ENCODE results near the gene OR6K6.

The OR6K6 gene

DNA sequence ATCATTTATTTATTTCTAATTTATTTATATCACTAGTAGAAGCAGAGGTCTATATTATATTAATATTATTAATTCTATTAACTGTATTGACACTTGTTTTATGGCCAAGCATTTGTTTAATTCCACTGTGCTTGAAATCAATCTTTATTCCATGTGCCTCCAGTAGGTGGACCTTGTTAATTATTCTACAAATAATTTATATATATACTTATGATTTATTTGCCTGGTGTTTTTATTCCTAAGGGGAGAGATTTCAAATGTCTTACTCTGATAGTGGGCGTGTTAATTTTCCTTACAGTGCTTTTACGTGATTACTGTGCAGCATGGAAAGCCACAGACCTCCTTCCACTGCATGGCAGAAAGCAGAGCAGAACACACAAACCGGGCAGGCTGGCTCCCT, 44.0 kb downstream of the OR6K6 start:
- FAIRE-seq (no peak), DNase-seq (ENCODE audit: insufficient read length, low spot score) (no peak)
- TF ChIP-seq PAX5 (IDR thresholded peaks at IDR 0.05; ENCODE audit: insufficient read depth, low read length, severe bottlenecking): no peak
- no peak for TF ChIP-seq POU2F2 (IDR thresholded peaks at IDR 0.05; ENCODE audit: low read depth, low read length)
- TF ChIP-seq POLR2AphosphoS5 (IDR thresholded peaks at IDR 0.05; ENCODE audit: low read depth, low read length): no peak

DNA sequence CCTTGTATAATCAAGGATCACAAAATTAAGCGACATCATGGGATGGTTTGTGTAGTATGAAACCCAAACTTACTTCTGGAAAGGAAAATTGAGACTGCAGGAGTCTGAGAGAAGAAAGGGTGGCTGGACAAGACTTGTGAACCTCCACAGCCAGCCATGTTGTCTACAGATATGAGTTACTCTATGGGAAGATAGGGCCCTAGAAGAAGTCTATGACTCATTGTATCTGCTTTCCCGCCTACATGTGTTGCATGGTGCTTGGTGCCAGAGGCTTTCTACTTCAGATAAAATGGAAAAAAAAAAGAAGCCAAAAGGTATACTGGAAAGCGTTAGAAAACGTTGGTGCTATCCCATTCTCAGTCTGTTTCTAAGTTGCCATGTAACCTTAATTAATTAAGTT, 45.2 kb downstream of the OR6K6 start:
- FAIRE-seq (no peak), DNase-seq (ENCODE audit: insufficient read length, low spot score) (no peak)
- TF ChIP-seq POU2F2 (IDR thresholded peaks at IDR 0.05; ENCODE audit: low read depth, low read length) (no peak), POLR2AphosphoS5 (IDR thresholded peaks at IDR 0.05; ENCODE audit: low read depth, low read length) (no peak), TAF1 (IDR thresholded peaks at IDR 0.05; ENCODE audit: low read depth, low read length) (no peak), SPI1 (IDR thresholded peaks at IDR 0.05; ENCODE audit: low read depth, low read length) (no peak), PAX5 (IDR thresholded peaks at IDR 0.05; ENCODE audit: insufficient read depth, low read length, severe bottlenecking) (no peak), POLR2A (IDR thresholded peaks at IDR 0.05; ENCODE audit: low read depth, low read length) (no peak)

DNA sequence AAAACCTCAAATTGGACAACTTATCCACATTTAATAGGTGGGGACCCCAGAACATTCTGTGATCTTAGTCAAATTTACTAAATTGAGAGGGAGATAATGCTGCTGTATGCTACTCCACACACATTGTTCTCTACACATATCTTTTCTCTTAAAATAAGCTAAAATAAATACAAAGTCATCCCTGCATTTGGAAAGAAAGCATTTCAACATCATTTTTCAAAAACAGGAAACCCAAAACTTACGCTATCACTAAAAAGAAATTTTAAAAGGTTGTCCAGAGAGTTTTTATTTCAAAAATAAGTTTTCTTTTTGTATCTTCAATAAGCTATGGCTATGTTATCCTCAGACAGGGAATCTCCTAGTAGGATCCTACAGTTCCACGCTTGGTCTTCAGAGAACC, 46.0 kb downstream of the OR6K6 start:
- DNase-seq (ENCODE audit: insufficient read length, low spot score): no peak
- FAIRE-seq: no peak
- TF ChIP-seq POLR2A (IDR thresholded peaks at IDR 0.05; ENCODE audit: low read depth, low read length) (no peak), POU2F2 (IDR thresholded peaks at IDR 0.05; ENCODE audit: low read depth, low read length) (no peak), TAF1 (IDR thresholded peaks at IDR 0.05; ENCODE audit: low read depth, low read length) (no peak), POLR2AphosphoS5 (IDR thresholded peaks at IDR 0.05; ENCODE audit: low read depth, low read length) (no peak)

DNA sequence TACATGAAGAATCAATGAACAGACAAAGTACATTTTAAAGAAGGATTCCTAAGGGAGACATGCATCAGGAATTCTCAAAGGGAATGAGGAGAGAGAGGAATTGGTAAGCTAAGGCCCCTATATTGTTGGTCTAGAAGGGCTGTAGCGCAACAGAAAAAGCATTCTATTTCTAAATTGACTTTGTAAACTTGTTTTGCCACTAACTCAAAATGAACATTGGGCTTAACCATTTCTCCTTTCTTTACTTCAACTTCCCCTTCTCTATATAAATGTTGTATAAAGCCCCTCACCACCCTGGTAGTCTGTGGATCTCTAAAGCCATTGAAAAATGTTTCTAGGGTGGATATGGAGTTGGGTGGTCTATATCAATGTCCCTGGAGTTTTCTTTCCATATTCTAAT, 46.9 kb downstream of the OR6K6 start:
- FAIRE-seq: no peak
- DNase-seq (ENCODE audit: insufficient read length, low spot score): no peak
- TF ChIP-seq PAX5 (IDR thresholded peaks at IDR 0.05; ENCODE audit: insufficient read depth, low read length, severe bottlenecking) (no peak), POLR2AphosphoS5 (IDR thresholded peaks at IDR 0.05; ENCODE audit: low read depth, low read length) (no peak), SPI1 (IDR thresholded peaks at IDR 0.05; ENCODE audit: low read depth, low read length) (no peak), POLR2A (IDR thresholded peaks at IDR 0.05; ENCODE audit: low read depth, low read length) (no peak)

DNA sequence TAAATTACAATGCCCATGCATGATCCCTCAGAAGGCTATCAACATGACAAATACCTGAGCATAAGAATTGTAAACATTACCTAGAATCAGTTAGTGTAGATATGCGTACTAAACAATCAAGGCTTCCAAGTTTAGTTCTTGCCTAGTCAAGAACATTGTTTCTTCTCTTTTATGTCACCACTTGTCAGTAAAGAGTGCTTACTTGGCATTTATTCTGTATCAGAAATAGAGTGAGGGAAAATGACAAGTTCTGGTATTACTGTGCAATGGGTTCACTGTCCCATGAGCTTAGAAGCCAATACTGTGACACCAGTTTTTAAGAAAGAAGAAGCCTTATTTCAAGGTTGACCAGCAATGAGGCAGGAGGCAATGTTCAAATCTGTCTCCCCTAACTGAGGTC, 49.2 kb downstream of the OR6K6 start:
- FAIRE-seq (no peak), DNase-seq (ENCODE audit: insufficient read length, low spot score) (no peak)
- TF ChIP-seq PAX5 (IDR thresholded peaks at IDR 0.05; ENCODE audit: insufficient read depth, low read length, severe bottlenecking): no peak
- no peak for TF ChIP-seq POLR2A (IDR thresholded peaks at IDR 0.05; ENCODE audit: low read depth, low read length)
- no peak for TF ChIP-seq POLR2AphosphoS5 (IDR thresholded peaks at IDR 0.05; ENCODE audit: low read depth, low read length)
- TF ChIP-seq SPI1 (IDR thresholded peaks at IDR 0.05; ENCODE audit: low read depth, low read length): no peak
- no peak for TF ChIP-seq TAF1 (IDR thresholded peaks at IDR 0.05; ENCODE audit: low read depth, low read length)
- no peak for TF ChIP-seq POU2F2 (IDR thresholded peaks at IDR 0.05; ENCODE audit: low read depth, low read length)

Measured in GM12891 (cell line).